HCT116 (cell line): ENCODE data around the gene ELANE. TPM values are rescaled to one million over a fixed set of nuclear protein-coding genes. Genes with fewer than 3 reads are reported as not detected.

ENCODE experiments used
- ATAC-seq: fragments of 200-7000 bp; cut with Tn5 transposase; 2 replicates; pipeline ENCODE4 v1.9.1; 2020; ENCODE audit warnings: mild to moderate bottlenecking, moderate library complexity
- BruUV-seq: library from RNA; stranded (reverse); fragments of 400-500 nt; replicated peaks from 2 replicates; lab custom pipeline; 2021; lab: Mats Ljungman, UMichigan
- CTCF ChIA-PET: fragments of 300-600 bp; sonication (Branson Sonifier 250); formaldehyde crosslinking; loops from one replicate; lab custom pipeline; 2021; ENCODE audit warnings: antibody characterized with exemption; lab: Charles Lee
- POLR2A ChIA-PET: fragments of 300-600, 350-600 bp; sonication (Branson Sonifier 250); formaldehyde crosslinking; loops from one replicate; lab custom pipeline; 2021; ENCODE audit warnings: antibody characterized with exemption; lab: Charles Lee
- RAD21 ChIA-PET, 2 experiments: fragments of 300-600 bp; sonication (Branson Sonifier 250); formaldehyde crosslinking; loops; one replicate each; lab custom pipeline; 2023; ENCODE audit warnings: low total read pairs in 2 of 2; ENCODE audit not compliant: uncharacterized antibody in 2 of 2, unreplicated experiment in 2 of 2, low non-redundant PET in 1 of 2; lab: Charles Lee
- DNase-seq: peaks from one replicate; pipeline ENCODE4 v3.0.0-alpha.2; 2010; ENCODE audit warnings: low read depth, low spot score
- H2AFZ ChIP-seq: fragments of 200-600 bp; shearing (Covaris generic), sonication (generic); 2 replicates; pipeline ENCODE4 v1.6.1; 2017; ENCODE audit warnings: low read depth, mixed run types, mixed read lengths, antibody characterized with exemption, low read length; ENCODE audit not compliant: poor library complexity, severe bottlenecking
- H3K27ac ChIP-seq: 2 replicates; pipeline ENCODE4 v1.5.1; 2012; ENCODE audit warnings: low read depth, low read length
- H3K27me3 ChIP-seq: fragments of 200-600 bp; sonication (generic); 2 replicates; pipeline ENCODE4 v1.6.1; 2016; ENCODE audit warnings: mixed run types, low read length, mixed read lengths; ENCODE audit not compliant: insufficient read depth
- H3K36me3 ChIP-seq, 2 experiments: fragments of 200-500 bp in 1 of 2; fragments of 200-600 bp in 1 of 2; sonication (Bioruptor generic) in 1 of 2; sonication (generic) in 1 of 2; 2 replicates each; pipeline versions ENCODE4 v1.5.1 to v1.6.1; 2014 to 2016; ENCODE audit warnings: low read length in 2 of 2, inconsistent platforms in 1 of 2, mixed read lengths in 1 of 2, mixed run types in 1 of 2; ENCODE audit not compliant: insufficient read depth in 2 of 2, control insufficient read depth in 1 of 2
- H3K4me1 ChIP-seq, 2 experiments: fragments of 200-600 bp in 1 of 2; sonication (generic) in 1 of 2; 2 replicates each; pipeline versions ENCODE4 v1.5.1 to v1.6.1; 2012 to 2017; ENCODE audit warnings: low read length in 2 of 2, inconsistent platforms in 1 of 2, mild to moderate bottlenecking in 1 of 2, mixed read lengths in 1 of 2, mixed run types in 1 of 2, moderate library complexity in 1 of 2; ENCODE audit not compliant: insufficient read depth in 2 of 2, control insufficient read depth in 1 of 2
- H3K4me2 ChIP-seq: fragments of 200-600 bp; sonication (generic); 2 replicates; pipeline ENCODE4 v1.6.1; 2017; ENCODE audit warnings: mixed run types, low read length, mixed read lengths
- H3K4me3 ChIP-seq, 2 experiments: fragments of 200-600 bp in 1 of 2; sonication (generic) in 1 of 2; replicated peaks in 1 of 2; 2 replicates each; pipeline ENCODE4 v1.5.1; 2011 to 2016; ENCODE audit warnings: low read length in 2 of 2, control low read depth in 1 of 2, low read depth in 1 of 2, mild to moderate bottlenecking in 1 of 2, mixed read lengths in 1 of 2, mixed run types in 1 of 2
- H3K79me2 ChIP-seq: fragments of 200-600 bp; sonication (generic); 2 replicates; pipeline ENCODE4 v1.6.1; 2017; ENCODE audit warnings: mild to moderate bottlenecking, mixed run types, low read length, moderate library complexity, mixed read lengths; ENCODE audit not compliant: insufficient read depth
- H3K9ac ChIP-seq: fragments of 200-600 bp; sonication (generic); 2 replicates; pipeline ENCODE4 v1.6.1; 2016; ENCODE audit warnings: low read length, mixed read lengths
- H3K9me2 ChIP-seq: fragments of 200-600 bp; sonication (generic), shearing (Covaris generic); 2 replicates; pipeline ENCODE4 v1.6.1; 2017; ENCODE audit warnings: mixed run types, mild to moderate bottlenecking, moderate library complexity; ENCODE audit not compliant: insufficient read depth
- H3K9me3 ChIP-seq, 2 experiments: fragments of 200-500 bp in 1 of 2; fragments of 200-600 bp in 1 of 2; sonication (Bioruptor generic) in 1 of 2; sonication (generic) in 1 of 2; 2 replicates each; pipeline ENCODE4 v1.6.1; 2014 to 2017; ENCODE audit warnings: low read length in 2 of 2, mixed read lengths in 2 of 2, inconsistent platforms in 1 of 2, low read depth in 1 of 2, mild to moderate bottlenecking in 1 of 2, mixed run types in 1 of 2, moderate library complexity in 1 of 2; ENCODE audit not compliant: control insufficient read depth in 1 of 2, insufficient read depth in 1 of 2
- H4K20me1 ChIP-seq: fragments of 200-600 bp; sonication (generic), shearing (Covaris generic); 2 replicates; pipeline ENCODE4 v1.6.1; 2017; ENCODE audit warnings: mixed run types, mild to moderate bottlenecking, moderate library complexity; ENCODE audit not compliant: insufficient read depth
- CEBPB ChIP-seq: IDR thresholded peaks from 2 replicates; pipeline ENCODE4 v1.6.1; 2012; ENCODE audit warnings: low read depth
- CTCF ChIP-seq, 3 experiments: fragments of 200-600 bp in 1 of 3; sonication (generic) in 1 of 3; IDR thresholded peaks in 2 of 3; conservative IDR thresholded peaks in 1 of 3; 2 replicates each; pipeline ENCODE4 v1.5.1; 2012 to 2017; ENCODE audit warnings: low read depth in 2 of 3, low read length in 2 of 3, antibody characterized with exemption in 1 of 3, borderline replicate concordance in 1 of 3, control low read depth in 1 of 3, mild to moderate bottlenecking in 1 of 3, mixed read lengths in 1 of 3, mixed run types in 1 of 3, moderate library complexity in 1 of 3; ENCODE audit not compliant: insufficient read depth in 1 of 3
- EGR1 ChIP-seq: IDR thresholded peaks from 2 replicates; pipeline ENCODE4 v1.6.1; 2012; ENCODE audit warnings: low read depth
- ELF1 ChIP-seq: IDR thresholded peaks from 2 replicates; pipeline ENCODE4 v1.6.1; 2012; ENCODE audit warnings: low read depth, borderline replicate concordance
- FOSL1 ChIP-seq: IDR thresholded peaks from 2 replicates; pipeline ENCODE4 v1.6.1; 2012; ENCODE audit warnings: low read depth
- JUND ChIP-seq: IDR thresholded peaks from 2 replicates; pipeline ENCODE4 v1.6.1; 2012
- MAX ChIP-seq: IDR thresholded peaks from 2 replicates; pipeline ENCODE4 v1.6.1; 2012
- POLR2A ChIP-seq: IDR thresholded peaks from 2 replicates; pipeline ENCODE4 v1.7.0; 2011; ENCODE audit warnings: borderline replicate concordance; ENCODE audit not compliant: insufficient read depth, insufficient read length; ENCODE audit errors: extremely low read depth
- POLR2AphosphoS5 ChIP-seq: IDR thresholded peaks from 2 replicates; pipeline ENCODE4 v1.6.1; 2011; ENCODE audit warnings: mild to moderate bottlenecking, low read depth, low read length, moderate library complexity
- RAD21 ChIP-seq: IDR thresholded peaks from 2 replicates; pipeline ENCODE4 v1.6.1; 2012; ENCODE audit warnings: low read depth, mild to moderate bottlenecking
- REST ChIP-seq: IDR thresholded peaks from 2 replicates; pipeline ENCODE4 v1.6.1; 2012; ENCODE audit warnings: low read depth
- SIN3A ChIP-seq: IDR thresholded peaks from 2 replicates; pipeline ENCODE4 v1.6.1; 2012; ENCODE audit warnings: low read depth
- SP1 ChIP-seq: IDR thresholded peaks from 2 replicates; pipeline ENCODE4 v1.6.1; 2012; ENCODE audit warnings: low read depth
- SRF ChIP-seq: IDR thresholded peaks from 2 replicates; pipeline ENCODE4 v1.6.1; 2012; ENCODE audit warnings: low read depth
- TCF7L2 ChIP-seq: IDR thresholded peaks from 2 replicates; pipeline ENCODE4 v1.7.0; 2011; ENCODE audit warnings: borderline replicate concordance, inconsistent platforms; ENCODE audit not compliant: insufficient read depth, insufficient read length; ENCODE audit errors: extremely low read depth
- YY1 ChIP-seq: IDR thresholded peaks from 2 replicates; pipeline ENCODE4 v1.6.1; 2011; ENCODE audit warnings: low read length, low read depth, moderate library complexity, mild to moderate bottlenecking; ENCODE audit not compliant: insufficient replicate concordance; ENCODE audit errors: extremely low read depth
- ZBTB33 ChIP-seq: IDR thresholded peaks from 2 replicates; pipeline ENCODE4 v1.6.1; 2011; ENCODE audit warnings: mild to moderate bottlenecking, low read length, moderate library complexity; ENCODE audit not compliant: insufficient replicate concordance; ENCODE audit errors: extremely low read depth
- ZFX ChIP-seq: fragments of 450-650 bp; IDR thresholded peaks from 2 replicates; pipeline ENCODE4 v1.6.1; 2017
- ZNF274 ChIP-seq: fragments of 200-500 bp; sonication (Bioruptor generic); IDR thresholded peaks from 2 replicates; pipeline ENCODE4 v1.6.1; 2014; ENCODE audit warnings: mild to moderate bottlenecking, low read depth, low read length, inconsistent platforms
- intact Hi-C: fragments of 100-400 bp; cut with micrococcal nuclease; formaldehyde crosslinking; loops from 2 replicates; pipeline ENCODE4 v1.10.0; 2022
- total RNA-seq: library from RNA; stranded (reverse); gene quantifications from one replicate; pipeline ENCODE4 v1.2.1, GENCODE V29; 2021; ENCODE audit not compliant: unreplicated experiment

The ELANE gene
- total RNA-seq, 1 experiment from 2014 or later, result not detected

GRCh38 chr19:843180-843835 is 8.8 kb upstream of the ELANE start:
- ChIA-PET POLR2A (interaction anchor here (0.6 kb wide), 1 partner anchor 63 kb away, joined by 3 read pairs; no protein-coding TSS in a partner anchor), CTCF (no interaction called here), RAD21 (interaction anchor here in 1 of 2 experiments (0.6 kb wide), 1 partner anchor 74 kb away, joined by 3 read pairs; no protein-coding TSS in a partner anchor)
- Histone ChIP-seq H3K9me2 (no peaks in the 10 kb centered on the region), H3K9ac (peak overlapping the region; percentile 32; the same call in 1 of the 2 replicates), H3K27ac (peak overlapping the region; percentile 22; the same call in 1 of the 2 replicates), H3K9me3 (no peaks in the 10 kb centered on the region), H3K4me3 (peak overlapping the region; percentile 27 to 55), H2AFZ (peak overlapping the region; percentile 76), H3K4me2 (peak overlapping the region; percentile 98), H3K36me3 (no peaks in the 10 kb centered on the region), H3K4me1 (peaks cover 12 to 19% of the 10 kb centered on the region in 2 experiments; a peak in 3 of 4 replicates), H4K20me1 (no peaks in the 10 kb centered on the region), H3K27me3 (no peaks in the 10 kb centered on the region; the same call in 1 of the 2 replicates), H3K79me2 (no peaks in the 10 kb centered on the region)
- intact Hi-C loops, result no loop called here
- DNase-seq, result no peak
- TF ChIP-seq ZNF274, result no peak
- TF ChIP-seq ELF1, result no peak
- TF ChIP-seq SRF, result no peak
- TF ChIP-seq JUND, result no peak
- TF ChIP-seq SIN3A, result no peak
- no peak for TF ChIP-seq YY1
- TF ChIP-seq RAD21, result no peak
- peak; percentile 90 for TF ChIP-seq MAX
- no peak for TF ChIP-seq POLR2AphosphoS5
- no peak for TF ChIP-seq POLR2A
- TF ChIP-seq TCF7L2, result peak; percentile 36
- peak in 2 of 3 experiments; percentile 23 to 24; a peak in 3 of 6 replicates for TF ChIP-seq CTCF (IDR thresholded peaks at IDR 0.05 in 2 of 3, conservative IDR thresholded peaks at IDR 0.05 in 1 of 3; ENCODE audit: borderline replicate concordance in 1 of 3, insufficient read depth in 1 of 3, low read depth in 2 of 3, low read length in 2 of 3)
- TF ChIP-seq ZBTB33, result no peak
- TF ChIP-seq ZFX, result 0 out of 2 replicates have a peak, but pooled peaks have one; percentile 23
- TF ChIP-seq CEBPB, result no peak
- TF ChIP-seq FOSL1, result no peak
- no peak for TF ChIP-seq REST
- TF ChIP-seq SP1, result no peak
- TF ChIP-seq EGR1, result peak; percentile 53; the same call in 1 of the 2 replicates
- BruUV-seq, result no TSS peak
- peak; percentile 82 for ATAC-seq
